Osteoblast (primary cell): ENCODE results near the gene SNRNP25. TPM values are rescaled to one million over a fixed set of nuclear protein-coding genes. Genes with fewer than 3 reads are reported as not detected.

Experiments used
- DNase-seq: peaks from one replicate; pipeline ENCODE4 v3.0.0; 2011; ENCODE audit warnings: low spot score, mixed read lengths; ENCODE audit not compliant: insufficient read length; ENCODE audit errors: missing footprints
- H2AFZ ChIP-seq: 2 replicates; pipeline ENCODE4 v1.6.0; 2011; ENCODE audit warnings: mild to moderate bottlenecking, low read length
- H3K27ac ChIP-seq: 2 replicates; pipeline ENCODE4 v1.5.1; 2011; ENCODE audit warnings: mild to moderate bottlenecking, low read depth, low read length, moderate library complexity
- H3K27me3 ChIP-seq: 2 replicates; pipeline ENCODE4 v1.6.0; 2012; ENCODE audit warnings: mild to moderate bottlenecking, control low read depth, inconsistent platforms, low read length, moderate library complexity; ENCODE audit not compliant: insufficient read depth
- H3K36me3 ChIP-seq: 2 replicates; pipeline ENCODE4 v1.5.1; 2011; ENCODE audit warnings: mild to moderate bottlenecking, low read length, control low read depth, moderate library complexity; ENCODE audit not compliant: insufficient read depth
- H3K4me1 ChIP-seq: 2 replicates; pipeline ENCODE4 v1.5.1; 2011; ENCODE audit warnings: mild to moderate bottlenecking, low read length, control low read depth, moderate library complexity; ENCODE audit not compliant: insufficient read depth
- H3K4me2 ChIP-seq: 2 replicates; pipeline ENCODE4 v1.6.0; 2011; ENCODE audit warnings: mild to moderate bottlenecking, low read length; ENCODE audit not compliant: insufficient read depth
- H3K4me3 ChIP-seq: fragments of 200-600 bp; sonication (generic); 3 replicates; pipeline ENCODE4 v1.5.1; 2012; ENCODE audit warnings: mild to moderate bottlenecking, low read length, inconsistent platforms; ENCODE audit not compliant: insufficient read depth
- H3K79me2 ChIP-seq: 2 replicates; pipeline ENCODE4 v1.6.0; 2012; ENCODE audit warnings: mild to moderate bottlenecking, low read length, control low read depth, inconsistent platforms; ENCODE audit not compliant: insufficient read depth
- H3K9me3 ChIP-seq: 2 replicates; pipeline ENCODE4 v1.5.1; 2011; ENCODE audit warnings: low read depth, low read length, control low read depth
- H4K20me1 ChIP-seq: 2 replicates; pipeline ENCODE4 v1.6.0; 2012; ENCODE audit warnings: mild to moderate bottlenecking, low read length, control low read depth; ENCODE audit not compliant: insufficient read depth
- CTCF ChIP-seq: IDR thresholded peaks from 2 replicates; pipeline ENCODE4 v1.5.1; 2011; ENCODE audit warnings: mild to moderate bottlenecking, low read depth, low read length, moderate library complexity; ENCODE audit errors: extremely low read depth
- small RNA-seq: library from RNA; depleted of rRNA; stranded (forward); fragments of <200 nt; gene quantifications from one replicate; pipeline ENCODE3, GENCODE V24; 2012
- total RNA-seq: library from RNA; depleted of rRNA; stranded (reverse); fragments of >200 nt; gene quantifications from 2 replicates; pipeline ENCODE4 v1.2.3, GENCODE V29; 2012

The SNRNP25 gene
- total RNA-seq, 1 donor, result 14.5 TPM

- DNase-seq, result no peak
- no peaks in the 10 kb centered on the region for H3K79me2 ChIP-seq
- no peaks in the 10 kb centered on the region for H3K27me3 ChIP-seq
- no peak overlapping the region for H3K4me2 ChIP-seq
- H3K4me3 ChIP-seq, result no peak overlapping the region
- no peak overlapping the region for H2AFZ ChIP-seq
- H4K20me1 ChIP-seq, result peaks cover 41% of the 10 kb centered on the region
- H3K36me3 ChIP-seq, result peaks cover 31% of the 10 kb centered on the region
- H3K27ac ChIP-seq, result no peak overlapping the region
- peaks cover 15% of the 10 kb centered on the region for H3K4me1 ChIP-seq
- H3K9me3 ChIP-seq, result no peaks in the 10 kb centered on the region
- TF ChIP-seq CTCF, result no peak
These were observed 51.3 kb downstream of the SNRNP25 start for GRCh38 chr16:104928-105327.

- Histone ChIP-seq H3K27me3 (no peaks in the 10 kb centered on the region), H4K20me1 (peaks cover 41% of the 10 kb centered on the region), H2AFZ (no peak overlapping the region), H3K9me3 (no peaks in the 10 kb centered on the region), H3K79me2 (no peaks in the 10 kb centered on the region), H3K4me3 (no peak overlapping the region), H3K27ac (no peak overlapping the region), H3K36me3 (peaks cover 29% of the 10 kb centered on the region), H3K4me2 (no peak overlapping the region), H3K4me1 (peaks cover 15% of the 10 kb centered on the region)
- DNase-seq, result no peak
- TF ChIP-seq CTCF, result no peak
These were observed 51.9 kb downstream of the SNRNP25 start for GRCh38 chr16:105521-105920.

GRCh38 chr16:106623-107324, 53.1 kb downstream of the SNRNP25 start:
- no peaks in the 10 kb centered on the region for H3K27me3 ChIP-seq
- peak; percentile 85 for TF ChIP-seq CTCF
- no peak overlapping the region for H3K4me3 ChIP-seq
- peaks cover 40% of the 10 kb centered on the region for H3K36me3 ChIP-seq
- H2AFZ ChIP-seq, result no peak overlapping the region
- peaks cover 32% of the 10 kb centered on the region for H4K20me1 ChIP-seq
- H3K79me2 ChIP-seq, result no peaks in the 10 kb centered on the region
- no peaks in the 10 kb centered on the region for H3K9me3 ChIP-seq
- H3K4me1 ChIP-seq, result peaks cover 12% of the 10 kb centered on the region
- no peak overlapping the region for H3K27ac ChIP-seq
- peak; percentile 92 for DNase-seq
- H3K4me2 ChIP-seq, result no peak overlapping the region

Small RNA genes within 50 kb of the gene (small RNA-seq; reads per million reads assigned to genes)
- gene MIR6859-4 (not detected), gene Z69720.2 (not detected)

Other genes with a start within 250 kb of the SNRNP25 start
- gene POLR3K, start 220 bp upstream of the SNRNP25 start, total RNA-seq, result 1.4 and 2.1 TPM in 2 replicates
- gene RHBDF1, start 18.8 kb downstream of the SNRNP25 start, total RNA-seq, result 32.2 and 39.5 TPM in 2 replicates
- gene MPG, start 24.4 kb downstream of the SNRNP25 start, total RNA-seq, result 180 and 189 TPM in 2 replicates
- gene NPRL3, start 84.8 kb downstream of the SNRNP25 start, total RNA-seq, result 10.1 and 10.6 TPM in 2 replicates
- not detected in 2 replicates for gene HBZ, start 98.8 kb downstream of the SNRNP25 start, total RNA-seq
- not detected in 2 replicates for gene HBM, start 112.2 kb downstream of the SNRNP25 start, total RNA-seq
- gene HBA2, start 119.0 kb downstream of the SNRNP25 start, total RNA-seq, result not detected in 2 replicates
- gene HBA1, start 122.9 kb downstream of the SNRNP25 start, total RNA-seq, result not detected in 2 replicates
- gene HBQ1, start 126.6 kb downstream of the SNRNP25 start, total RNA-seq, result not detected in 2 replicates
- gene LUC7L, start 175.6 kb downstream of the SNRNP25 start, total RNA-seq, result 44.8 and 46.0 TPM in 2 replicates
- gene FAM234A, start 181.0 kb downstream of the SNRNP25 start, total RNA-seq, result 86.0 and 113 TPM in 2 replicates
- gene RGS11, start 222.1 kb downstream of the SNRNP25 start, total RNA-seq, result 0.36 and 0.59 TPM in 2 replicates
- not detected in 2 replicates for gene ARHGDIG, start 226.8 kb downstream of the SNRNP25 start, total RNA-seq
- not detected in 2 replicates for gene PDIA2, start 229.3 kb downstream of the SNRNP25 start, total RNA-seq